Pancreas (tissue), 10 donors: Measurements from ENCODE around the gene HOXB1. TPM values are rescaled to one million over a fixed set of nuclear protein-coding genes. Genes with fewer than 3 reads are reported as not detected.

Experiments used
- ATAC-seq, 4 donors: fragments of 200-7000 bp; cut with Tn5 transposase; one replicate each; pipeline versions ENCODE4 v1.8.0 to v1.9.1; 2020; ENCODE audit warnings: mild to moderate bottlenecking in 4 of 4, moderate library complexity in 4 of 4
- DNase-seq, 6 donors: peaks; one replicate each; pipeline ENCODE4 v3.0.0-alpha.2; 2020
- FAIRE-seq: peaks from 2 replicates; lab custom pipeline; 2012; peaks lifted over from hg19 to GRCh38; lab: Jason Lieb, UNC
- H3K27ac ChIP-seq, 4 donors: fragments of 200-600 bp; sonication (generic); 1 replicate in 3 of 4; 2 replicates in 1 of 4; pipeline versions ENCODE4 v1.5.0 to v1.8.0; 2020
- H3K27me3 ChIP-seq, 4 donors: fragments of 200-600 bp; one replicate each; pipeline ENCODE4 v1.8.0; 2021
- H3K36me3 ChIP-seq, 3 donors: fragments of 200-600 bp; sonication (generic) in 1 of 3; one replicate each; pipeline versions ENCODE4 v1.5.0 to v1.8.0; 2020 to 2021
- H3K4me1 ChIP-seq, 3 donors: fragments of 200-600 bp; one replicate each; pipeline ENCODE4 v1.8.0; 2021
- H3K4me3 ChIP-seq, 4 donors: fragments of 200-600 bp; sonication (generic) in 2 of 4; one replicate each; pipeline versions ENCODE4 v1.5.0 to v1.8.0; 2020 to 2021
- H3K9me3 ChIP-seq, 4 donors: fragments of 200-600 bp; one replicate each; pipeline ENCODE4 v1.8.0; 2021
- CTCF ChIP-seq, 4 donors: fragments of 200-600 bp; sonication (generic) in 3 of 4; IDR thresholded peaks; one replicate each; pipeline versions ENCODE4 v1.5.0 to v1.8.0; 2021; ENCODE audit warnings: antibody characterized with exemption in 4 of 4
- WGBS, 2 donors: extraction: QIAGEN DNeasy Blood & Tissue Kit; methylation state at CpG; one replicate each; pipeline ENCODE4 v1.1.7; 2013; 5-methylcytosine and 5-hydroxymethylcytosine counted together
- intact Hi-C, 3 donors: fragments of 100-400 bp; cut with DNase I; formaldehyde crosslinking; loops; one replicate each; pipeline versions ENCODE4 v1.11.1 to v1.14.2; 2022
- polyA plus RNA-seq, 2 donors: library from polyadenylated mRNA; stranded (reverse); fragments of 200-250 nt; gene quantifications; one replicate each; pipeline ENCODE4 v1.2.3, GENCODE V29; 2013
- total RNA-seq, 6 donors: library from RNA; stranded (reverse); fragmentation: NEBNext Ultra II Directional in 4 of 6; extraction: Animal tissue kit (Norgen Biotek cat#: 25700) in 4 of 6; gene quantifications; one replicate each; pipeline versions ENCODE4 v1.2.1 to v1.2.4, GENCODE V29; 2021 to 2023
- donor health status: healthy with polysubstance abuse.
- donor health status: DM: no; HTN: no; CAD: no; lungs with moderate emphysema.
- donor health status: DM: no; HTN: no; CAD: no.
- donor health status: control.
- donor health status: control.
- donor health status: Bipolar disorder and iron deficiency.
- donor health status: DM: yes; HTN: yes; CAD: no.
- donor health status: DM: no; HTN: no; CAD: no.
- donor health status: DM: no; HTN: no; CAD: no.
- donor health status: DM: yes; HTN: yes; CAD: no.

The HOXB1 gene
- total and polyA plus RNA-seq, 8 donors: not detected

GRCh38 chr17:48515925-48516900 is 14.6 kb downstream of the HOXB1 start:
- FAIRE-seq (no peak), DNase-seq (no peak), ATAC-seq (no peak)
- Histone ChIP-seq H3K4me1 (peaks cover 0 to 3% (median 0%) of the 10 kb centered on the region in 3 donors), H3K27ac (no peak overlapping the region), H3K27me3 (peaks cover 0 to 13% (median 3%) of the 10 kb centered on the region in 4 donors), H3K36me3 (no peaks in the 10 kb centered on the region), H3K4me3 (no peak overlapping the region), H3K9me3 (no peaks in the 10 kb centered on the region)
- intact Hi-C loops: no loop called here
- 22 to 29% methylated on average over 3 of the region's 3 CpGs for WGBS, 2 donors
- no peak for TF ChIP-seq CTCF (IDR thresholded peaks at IDR 0.05)

GRCh38 chr17:48514477-48514876 is 16.3 kb downstream of the HOXB1 start:
- intact Hi-C loops: no loop called here
- no peaks in the 10 kb centered on the region for H3K36me3 ChIP-seq
- FAIRE-seq (no peak), ATAC-seq (no peak), DNase-seq (no peak)
- no peak overlapping the region for H3K4me3 ChIP-seq
- no peak for TF ChIP-seq CTCF (IDR thresholded peaks at IDR 0.05)
- peaks cover 0 to 27% (median 3%) of the 10 kb centered on the region in 4 donors for H3K27me3 ChIP-seq
- WGBS, 2 donors: 59 to 71% methylated on average over 2 of the region's 2 CpGs
- no peak overlapping the region for H3K27ac ChIP-seq
- peaks cover 0 to 3% (median 0%) of the 10 kb centered on the region in 3 donors for H3K4me1 ChIP-seq
- H3K9me3 ChIP-seq: no peaks in the 10 kb centered on the region

GRCh38 chr17:48513666-48514455 is 16.9 kb downstream of the HOXB1 start:
- Histone ChIP-seq H3K9me3 (no peaks in the 10 kb centered on the region), H3K27ac (no peak overlapping the region), H3K4me3 (no peak overlapping the region), H3K36me3 (no peaks in the 10 kb centered on the region), H3K27me3 (peaks cover 0 to 27% (median 3%) of the 10 kb centered on the region in 4 donors), H3K4me1 (peaks cover 0 to 3% (median 0%) of the 10 kb centered on the region in 3 donors)
- intact Hi-C loops: no loop called here
- ATAC-seq (peak in 1 of 4 donors; percentile 27), DNase-seq (no peak), FAIRE-seq (no peak)
- 18 to 24% methylated on average over 6 of the region's 6 CpGs for WGBS, 2 donors
- TF ChIP-seq CTCF (IDR thresholded peaks at IDR 0.05): no peak

- DNase-seq: no peak
- Histone ChIP-seq H3K27me3 (peaks cover 0 to 27% (median 3%) of the 10 kb centered on the region in 4 donors), H3K4me1 (peaks cover 0 to 3% (median 0%) of the 10 kb centered on the region in 3 donors), H3K36me3 (no peaks in the 10 kb centered on the region), H3K4me3 (peak overlapping the region in 1 of 4 donors; percentile 1), H3K9me3 (no peaks in the 10 kb centered on the region), H3K27ac (no peak overlapping the region)
- WGBS, 2 donors: 24 to 29% methylated on average over 7 of the region's 7 CpGs
- intact Hi-C loops: no loop called here
- no peak for TF ChIP-seq CTCF (IDR thresholded peaks at IDR 0.05)
- ATAC-seq: peak in 1 of 4 donors; percentile 58
- no peak for FAIRE-seq
Measured at GRCh38 chr17:48513097-48513496, 17.7 kb downstream of the HOXB1 start.
